HCT116 (cell line): ENCODE measurements around the gene ZNF433. TPM values are rescaled to one million over a fixed set of nuclear protein-coding genes. Genes with fewer than 3 reads are reported as not detected.

Source experiments
- ATAC-seq: fragments of 200-7000 bp; cut with Tn5 transposase; 2 replicates; pipeline ENCODE4 v1.9.1; 2020; ENCODE audit warnings: mild to moderate bottlenecking, moderate library complexity
- BruUV-seq: library from RNA; stranded (reverse); fragments of 400-500 nt; replicated peaks from 2 replicates; lab custom pipeline; 2021; lab: Mats Ljungman, UMichigan
- CTCF ChIA-PET: fragments of 300-600 bp; sonication (Branson Sonifier 250); formaldehyde crosslinking; loops from one replicate; lab custom pipeline; 2021; ENCODE audit warnings: antibody characterized with exemption; lab: Charles Lee
- POLR2A ChIA-PET: fragments of 300-600, 350-600 bp; sonication (Branson Sonifier 250); formaldehyde crosslinking; loops from one replicate; lab custom pipeline; 2021; ENCODE audit warnings: antibody characterized with exemption; lab: Charles Lee
- RAD21 ChIA-PET, 2 experiments: fragments of 300-600 bp; sonication (Branson Sonifier 250); formaldehyde crosslinking; loops; one replicate each; lab custom pipeline; 2023; ENCODE audit warnings: low total read pairs in 2 of 2; ENCODE audit not compliant: uncharacterized antibody in 2 of 2, unreplicated experiment in 2 of 2, low non-redundant PET in 1 of 2; lab: Charles Lee
- DNase-seq: peaks from one replicate; pipeline ENCODE4 v3.0.0-alpha.2; 2010; ENCODE audit warnings: low read depth, low spot score
- H2AFZ ChIP-seq: fragments of 200-600 bp; shearing (Covaris generic), sonication (generic); 2 replicates; pipeline ENCODE4 v1.6.1; 2017; ENCODE audit warnings: low read depth, mixed run types, mixed read lengths, antibody characterized with exemption, low read length; ENCODE audit not compliant: poor library complexity, severe bottlenecking
- H3K27ac ChIP-seq: 2 replicates; pipeline ENCODE4 v1.5.1; 2012; ENCODE audit warnings: low read depth, low read length
- H3K27me3 ChIP-seq: fragments of 200-600 bp; sonication (generic); 2 replicates; pipeline ENCODE4 v1.6.1; 2016; ENCODE audit warnings: mixed run types, low read length, mixed read lengths; ENCODE audit not compliant: insufficient read depth
- H3K36me3 ChIP-seq, 2 experiments: fragments of 200-500 bp in 1 of 2; fragments of 200-600 bp in 1 of 2; sonication (Bioruptor generic) in 1 of 2; sonication (generic) in 1 of 2; 2 replicates each; pipeline versions ENCODE4 v1.5.1 to v1.6.1; 2014 to 2016; ENCODE audit warnings: low read length in 2 of 2, inconsistent platforms in 1 of 2, mixed read lengths in 1 of 2, mixed run types in 1 of 2; ENCODE audit not compliant: insufficient read depth in 2 of 2, control insufficient read depth in 1 of 2
- H3K4me1 ChIP-seq, 2 experiments: fragments of 200-600 bp in 1 of 2; sonication (generic) in 1 of 2; 2 replicates each; pipeline versions ENCODE4 v1.5.1 to v1.6.1; 2012 to 2017; ENCODE audit warnings: low read length in 2 of 2, inconsistent platforms in 1 of 2, mild to moderate bottlenecking in 1 of 2, mixed read lengths in 1 of 2, mixed run types in 1 of 2, moderate library complexity in 1 of 2; ENCODE audit not compliant: insufficient read depth in 2 of 2, control insufficient read depth in 1 of 2
- H3K4me2 ChIP-seq: fragments of 200-600 bp; sonication (generic); 2 replicates; pipeline ENCODE4 v1.6.1; 2017; ENCODE audit warnings: mixed run types, low read length, mixed read lengths
- H3K4me3 ChIP-seq, 2 experiments: fragments of 200-600 bp in 1 of 2; sonication (generic) in 1 of 2; replicated peaks in 1 of 2; 2 replicates each; pipeline ENCODE4 v1.5.1; 2011 to 2016; ENCODE audit warnings: low read length in 2 of 2, control low read depth in 1 of 2, low read depth in 1 of 2, mild to moderate bottlenecking in 1 of 2, mixed read lengths in 1 of 2, mixed run types in 1 of 2
- H3K79me2 ChIP-seq: fragments of 200-600 bp; sonication (generic); 2 replicates; pipeline ENCODE4 v1.6.1; 2017; ENCODE audit warnings: mild to moderate bottlenecking, mixed run types, low read length, moderate library complexity, mixed read lengths; ENCODE audit not compliant: insufficient read depth
- H3K9ac ChIP-seq: fragments of 200-600 bp; sonication (generic); 2 replicates; pipeline ENCODE4 v1.6.1; 2016; ENCODE audit warnings: low read length, mixed read lengths
- H3K9me2 ChIP-seq: fragments of 200-600 bp; sonication (generic), shearing (Covaris generic); 2 replicates; pipeline ENCODE4 v1.6.1; 2017; ENCODE audit warnings: mixed run types, mild to moderate bottlenecking, moderate library complexity; ENCODE audit not compliant: insufficient read depth
- H3K9me3 ChIP-seq, 2 experiments: fragments of 200-500 bp in 1 of 2; fragments of 200-600 bp in 1 of 2; sonication (Bioruptor generic) in 1 of 2; sonication (generic) in 1 of 2; 2 replicates each; pipeline ENCODE4 v1.6.1; 2014 to 2017; ENCODE audit warnings: low read length in 2 of 2, mixed read lengths in 2 of 2, inconsistent platforms in 1 of 2, low read depth in 1 of 2, mild to moderate bottlenecking in 1 of 2, mixed run types in 1 of 2, moderate library complexity in 1 of 2; ENCODE audit not compliant: control insufficient read depth in 1 of 2, insufficient read depth in 1 of 2
- H4K20me1 ChIP-seq: fragments of 200-600 bp; sonication (generic), shearing (Covaris generic); 2 replicates; pipeline ENCODE4 v1.6.1; 2017; ENCODE audit warnings: mixed run types, mild to moderate bottlenecking, moderate library complexity; ENCODE audit not compliant: insufficient read depth
- CTCF ChIP-seq, 3 experiments: fragments of 200-600 bp in 1 of 3; sonication (generic) in 1 of 3; IDR thresholded peaks in 2 of 3; conservative IDR thresholded peaks in 1 of 3; 2 replicates each; pipeline ENCODE4 v1.5.1; 2012 to 2017; ENCODE audit warnings: low read depth in 2 of 3, low read length in 2 of 3, antibody characterized with exemption in 1 of 3, borderline replicate concordance in 1 of 3, control low read depth in 1 of 3, mild to moderate bottlenecking in 1 of 3, mixed read lengths in 1 of 3, mixed run types in 1 of 3, moderate library complexity in 1 of 3; ENCODE audit not compliant: insufficient read depth in 1 of 3
- EGR1 ChIP-seq: IDR thresholded peaks from 2 replicates; pipeline ENCODE4 v1.6.1; 2012; ENCODE audit warnings: low read depth
- EZH2 ChIP-seq: fragments of 200-600 bp; sonication (generic); IDR thresholded peaks from 2 replicates; pipeline ENCODE4 v1.6.1; 2017; ENCODE audit warnings: antibody characterized with exemption, mixed run types
- FOSL1 ChIP-seq: IDR thresholded peaks from 2 replicates; pipeline ENCODE4 v1.6.1; 2012; ENCODE audit warnings: low read depth
- POLR2AphosphoS5 ChIP-seq: IDR thresholded peaks from 2 replicates; pipeline ENCODE4 v1.6.1; 2011; ENCODE audit warnings: mild to moderate bottlenecking, low read depth, low read length, moderate library complexity
- RAD21 ChIP-seq: IDR thresholded peaks from 2 replicates; pipeline ENCODE4 v1.6.1; 2012; ENCODE audit warnings: low read depth, mild to moderate bottlenecking
- SIN3A ChIP-seq: IDR thresholded peaks from 2 replicates; pipeline ENCODE4 v1.6.1; 2012; ENCODE audit warnings: low read depth
- SRF ChIP-seq: IDR thresholded peaks from 2 replicates; pipeline ENCODE4 v1.6.1; 2012; ENCODE audit warnings: low read depth
- TCF7L2 ChIP-seq: IDR thresholded peaks from 2 replicates; pipeline ENCODE4 v1.7.0; 2011; ENCODE audit warnings: borderline replicate concordance, inconsistent platforms; ENCODE audit not compliant: insufficient read depth, insufficient read length; ENCODE audit errors: extremely low read depth
- YY1 ChIP-seq: IDR thresholded peaks from 2 replicates; pipeline ENCODE4 v1.6.1; 2011; ENCODE audit warnings: low read length, low read depth, moderate library complexity, mild to moderate bottlenecking; ENCODE audit not compliant: insufficient replicate concordance; ENCODE audit errors: extremely low read depth
- ZBTB33 ChIP-seq: IDR thresholded peaks from 2 replicates; pipeline ENCODE4 v1.6.1; 2011; ENCODE audit warnings: mild to moderate bottlenecking, low read length, moderate library complexity; ENCODE audit not compliant: insufficient replicate concordance; ENCODE audit errors: extremely low read depth
- intact Hi-C: fragments of 100-400 bp; cut with micrococcal nuclease; formaldehyde crosslinking; loops from 2 replicates; pipeline ENCODE4 v1.10.0; 2022
- total RNA-seq: library from RNA; stranded (reverse); gene quantifications from one replicate; pipeline ENCODE4 v1.2.1, GENCODE V29; 2021; ENCODE audit not compliant: unreplicated experiment

Gene ZNF433
- total RNA-seq, 1 experiment from 2014 or later, result not detected

GRCh38 chr19:12000152-12000981, 35.1 kb downstream of the ZNF433 start (continued):
- TF ChIP-seq FOSL1 (no peak), SIN3A (no peak), EZH2 (no peak), ZBTB33 (no peak), YY1 (no peak)

- no peak overlapping the region for H3K4me2 ChIP-seq
- POLR2A ChIA-PET, result no interaction called here
- CTCF ChIA-PET, result no interaction called here
- no TSS peak for BruUV-seq
- H3K4me1 ChIP-seq, result no peaks in the 10 kb centered on the region
- H3K9ac ChIP-seq, result no peak overlapping the region
- no peaks in the 10 kb centered on the region for H3K36me3 ChIP-seq
- intact Hi-C loops, result no loop called here
- no peaks in the 10 kb centered on the region for H3K9me2 ChIP-seq
- no peak overlapping the region for H3K4me3 ChIP-seq
- no peak for TF ChIP-seq EZH2
- no peak for TF ChIP-seq ZBTB33
- TF ChIP-seq YY1, result no peak
- no peak for TF ChIP-seq SRF
- no peak for TF ChIP-seq CTCF (IDR thresholded peaks at IDR 0.05 in 2 of 3, conservative IDR thresholded peaks at IDR 0.05 in 1 of 3; ENCODE audit: borderline replicate concordance in 1 of 3, insufficient read depth in 1 of 3, low read depth in 2 of 3, low read length in 2 of 3)
- no peak for TF ChIP-seq RAD21
- TF ChIP-seq FOSL1, result no peak
- no peak for TF ChIP-seq TCF7L2
- no peak for TF ChIP-seq EGR1
- TF ChIP-seq POLR2AphosphoS5, result no peak
- H3K9me3 ChIP-seq, result no peaks in the 10 kb centered on the region; a peak in 2 of 4 replicates
- H3K79me2 ChIP-seq, result no peaks in the 10 kb centered on the region
- RAD21 ChIA-PET, result no interaction called here
- no peaks in the 10 kb centered on the region for H4K20me1 ChIP-seq
- ATAC-seq (no peak), DNase-seq (no peak)
- no peak overlapping the region for H2AFZ ChIP-seq
- no peaks in the 10 kb centered on the region for H3K27me3 ChIP-seq
- no peak overlapping the region for H3K27ac ChIP-seq
These were observed 40.3 kb downstream of the ZNF433 start for GRCh38 chr19:11995174-11995573.
